CD4-positive, CD25-positive, alpha-beta regulatory T cell (primary cell): ENCODE data around the gene HCAR3. TPM values are rescaled to one million over a fixed set of nuclear protein-coding genes. Genes with fewer than 3 reads are reported as not detected.

Source experiments
- polyA plus RNA-seq, 4 donors: library from polyadenylated mRNA; unstranded; fragments of 300-500 nt; fragmentation: Illumina TruSeq; gene quantifications; one replicate each; pipeline ENCODE4 v1.2.3, GENCODE V29; 2021
- total RNA-seq: library from RNA; stranded (reverse); gene quantifications from one replicate; pipeline ENCODE4 v1.2.3, GENCODE V29; 2022

Gene HCAR3
- total and polyA plus RNA-seq, 5 donors from 2014 or later, result not detected

Other genes starting within 250 kb of the HCAR3 start
- gene ZCCHC8, start 215.9 kb downstream of the HCAR3 start, total RNA-seq, result 66.1 TPM
- 10 to 100 TPM; 11.8 to 17.4 (median 14.0) TPM for gene ZCCHC8, start 215.9 kb downstream of the HCAR3 start, polyA plus RNA-seq
- gene RSRC2, start 189.9 kb downstream of the HCAR3 start, total RNA-seq, result 293 TPM
- 10 to 100 TPM; 28.3 to 37.5 (median 32.2) TPM for gene RSRC2, start 189.9 kb downstream of the HCAR3 start, polyA plus RNA-seq
- gene KNTC1, start 189.6 kb downstream of the HCAR3 start, total RNA-seq, result 27.8 TPM
- 1 to 10 TPM; 2.1 to 8.0 (median 3.3) TPM for gene KNTC1, start 189.6 kb downstream of the HCAR3 start, polyA plus RNA-seq
- not detected for gene HCAR2, start 13.5 kb downstream of the HCAR3 start, total RNA-seq
- not detected for gene HCAR2, start 13.5 kb downstream of the HCAR3 start, polyA plus RNA-seq
- not detected for gene HCAR1, start 14.0 kb upstream of the HCAR3 start, total RNA-seq
- not detected for gene HCAR1, start 14.0 kb upstream of the HCAR3 start, polyA plus RNA-seq
- 32.7 TPM for gene DENR, start 36.0 kb upstream of the HCAR3 start, total RNA-seq
- gene DENR, start 36.0 kb upstream of the HCAR3 start, polyA plus RNA-seq, result 10 to 100 TPM; 60.8 to 72.0 (median 64.7) TPM
- gene CCDC62, start 57.8 kb upstream of the HCAR3 start, total RNA-seq, result 0.69 TPM
- gene CCDC62, start 57.8 kb upstream of the HCAR3 start, polyA plus RNA-seq, result under 1 TPM; 0.15 to 0.46 (median 0.28) TPM
- 56.0 TPM for gene HIP1R, start 118.6 kb upstream of the HCAR3 start, total RNA-seq
- 1 to 10 TPM; 3.8 to 7.0 (median 4.7) TPM for gene HIP1R, start 118.6 kb upstream of the HCAR3 start, polyA plus RNA-seq
- gene VPS37B, start 179.3 kb upstream of the HCAR3 start, total RNA-seq, result 99.2 TPM
- gene VPS37B, start 179.3 kb upstream of the HCAR3 start, polyA plus RNA-seq, result 10 to 100 TPM; 19.0 to 23.4 (median 20.9) TPM
- gene ABCB9, start 249.7 kb upstream of the HCAR3 start, total RNA-seq, result 5.3 TPM
- under 1 TPM; 0.47 to 0.98 (median 0.83) TPM for gene ABCB9, start 249.7 kb upstream of the HCAR3 start, polyA plus RNA-seq